Kidney (tissue), 14 donors: Measurements from ENCODE around the gene EWSR1. TPM values are rescaled to one million over a fixed set of nuclear protein-coding genes. Genes with fewer than 3 reads are reported as not detected.

Source experiments
- DNase-seq, 5 donors: peaks; one replicate each; pipeline ENCODE4 v3.0.0-alpha.2; 2013 to 2020
- FAIRE-seq: peaks from 2 replicates; lab custom pipeline; 2012; peaks lifted over from hg19 to GRCh38; lab: Jason Lieb, UNC
- H3K27ac ChIP-seq, 2 donors: one replicate each; pipeline ENCODE4 v1.7.0; 2013; ENCODE audit warnings: low read depth in 2 of 2, low read length in 2 of 2, inconsistent platforms in 1 of 2
- H3K27me3 ChIP-seq: one replicate; pipeline ENCODE4 v1.7.1; 2013; ENCODE audit warnings: low read length, inconsistent platforms; ENCODE audit not compliant: control insufficient read depth, insufficient read depth
- H3K36me3 ChIP-seq, 3 donors: one replicate each; pipeline versions ENCODE4 v1.7.0 to v1.7.1; 2013; ENCODE audit warnings: low read length in 3 of 3, control low read depth in 1 of 3, inconsistent platforms in 1 of 3; ENCODE audit not compliant: insufficient read depth in 3 of 3, control insufficient read depth in 2 of 3
- H3K4me1 ChIP-seq, 3 donors: one replicate each; pipeline versions ENCODE4 v1.7.0 to v1.7.1; 2013; ENCODE audit warnings: low read length in 3 of 3, inconsistent platforms in 1 of 3, low read depth in 1 of 3; ENCODE audit not compliant: control insufficient read depth in 2 of 3, insufficient read depth in 2 of 3
- H3K4me3 ChIP-seq, 3 donors: one replicate each; pipeline versions ENCODE4 v1.7.0 to v1.8.1; 2013; ENCODE audit warnings: low read length in 3 of 3, control low read depth in 1 of 3, inconsistent platforms in 1 of 3
- H3K9ac ChIP-seq, 3 donors: one replicate each; pipeline versions ENCODE4 v1.7.0 to v1.7.1; 2013; ENCODE audit warnings: low read length in 3 of 3, control low read depth in 1 of 3, inconsistent platforms in 1 of 3
- H3K9me3 ChIP-seq, 3 donors: one replicate each; pipeline versions ENCODE4 v1.7.0 to v1.7.1; 2013; ENCODE audit warnings: low read length in 3 of 3, control low read depth in 1 of 3, inconsistent platforms in 1 of 3; ENCODE audit not compliant: control insufficient read depth in 2 of 3, insufficient read depth in 1 of 3
- CTCF ChIP-seq: IDR thresholded peaks from 3 replicates; pipeline ENCODE4 v1.5.1; 2012; ENCODE audit warnings: mild to moderate bottlenecking, moderate library complexity, borderline replicate concordance; ENCODE audit not compliant: insufficient read depth; ENCODE audit errors: extremely low read depth
- intact Hi-C: fragments of 100-400 bp; cut with DNase I; formaldehyde crosslinking; loops from one replicate; pipeline ENCODE4 v1.11.1; 2022
- polyA plus RNA-seq: library from polyadenylated mRNA; stranded (reverse); fragments of 350-450 nt; fragmentation: Illumina TruSeq; extraction: RNeasy Lipid Tissue Mini Kit (QIAGEN cat#74804); gene quantifications from one replicate; pipeline ENCODE4 v1.2.3, GENCODE V29; 2014; ENCODE audit warnings: low read depth, low replicate concordance; ENCODE audit not compliant: insufficient read depth
- total RNA-seq: library from RNA; stranded (reverse); fragmentation: NEBNext Ultra II Directional; extraction: Animal tissue kit (Norgen Biotek cat#: 25700); gene quantifications from one replicate; pipeline ENCODE4 v1.2.1, GENCODE V29; 2021
- donor health status: control.
- donor health status: control.
- donor health status: control.
- donor health status: control.
- donor health status: control.
- donor health status: DM: yes; HTN: yes; CAD: no.
- donor health status: Normal renal cell carcinoma (clear cell type).

The EWSR1 gene
- total and polyA plus RNA-seq, 2 donors from 2014 or later, result 124 to 214 TPM

DNA sequence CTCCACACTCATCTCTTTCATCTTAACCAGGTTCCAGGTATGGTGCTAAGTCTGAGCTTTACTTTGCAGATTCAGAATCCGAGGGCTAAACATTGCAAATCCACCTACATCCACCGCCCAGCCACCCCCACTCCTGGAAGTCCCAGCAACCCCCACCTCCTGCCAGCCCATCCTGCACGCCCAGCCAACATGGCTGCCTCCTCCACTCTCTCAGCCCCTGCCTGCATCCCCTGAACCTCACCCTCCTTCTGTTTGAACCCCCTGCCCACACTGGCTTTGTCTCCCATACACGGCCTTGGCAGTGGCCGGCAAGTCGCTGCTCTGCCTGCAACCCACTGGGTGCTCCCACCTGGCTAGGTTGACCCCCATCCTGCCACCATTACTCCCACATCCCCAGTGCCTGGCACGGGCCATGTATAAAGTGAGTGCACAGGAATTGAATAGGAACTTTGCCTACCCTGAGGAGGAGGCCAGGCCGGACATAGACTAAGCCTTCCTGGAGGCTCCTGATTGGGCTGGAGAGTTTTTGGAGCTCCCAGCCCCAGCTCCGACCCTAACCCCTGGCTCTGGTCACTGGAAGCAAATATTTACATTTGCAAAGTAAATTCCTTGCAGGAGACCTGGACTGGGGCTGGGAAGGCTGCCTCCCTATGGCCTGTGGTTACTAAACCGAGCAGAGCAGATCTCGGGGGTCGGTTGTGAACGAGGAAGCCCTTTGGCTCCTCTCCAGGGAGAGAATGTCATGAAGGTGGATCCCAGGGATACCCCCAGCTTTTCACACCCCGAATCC is 48.0 kb upstream of the EWSR1 start:
- peak in 3 of 5 donors; percentile 10 to 64 (median 36) for DNase-seq
- intact Hi-C loops, result no loop called here
- Histone ChIP-seq H3K4me3 (no peak overlapping the region), H3K9ac (no peak overlapping the region), H3K4me1 (peaks cover 0 to 3% (median 0%) of the 10 kb centered on the region in 3 donors), H3K9me3 (no peaks in the 10 kb centered on the region), H3K36me3 (no peaks in the 10 kb centered on the region), H3K27me3 (no peaks in the 10 kb centered on the region), H3K27ac (no peak overlapping the region)
- no peak for TF ChIP-seq CTCF
- no peak for FAIRE-seq

DNA sequence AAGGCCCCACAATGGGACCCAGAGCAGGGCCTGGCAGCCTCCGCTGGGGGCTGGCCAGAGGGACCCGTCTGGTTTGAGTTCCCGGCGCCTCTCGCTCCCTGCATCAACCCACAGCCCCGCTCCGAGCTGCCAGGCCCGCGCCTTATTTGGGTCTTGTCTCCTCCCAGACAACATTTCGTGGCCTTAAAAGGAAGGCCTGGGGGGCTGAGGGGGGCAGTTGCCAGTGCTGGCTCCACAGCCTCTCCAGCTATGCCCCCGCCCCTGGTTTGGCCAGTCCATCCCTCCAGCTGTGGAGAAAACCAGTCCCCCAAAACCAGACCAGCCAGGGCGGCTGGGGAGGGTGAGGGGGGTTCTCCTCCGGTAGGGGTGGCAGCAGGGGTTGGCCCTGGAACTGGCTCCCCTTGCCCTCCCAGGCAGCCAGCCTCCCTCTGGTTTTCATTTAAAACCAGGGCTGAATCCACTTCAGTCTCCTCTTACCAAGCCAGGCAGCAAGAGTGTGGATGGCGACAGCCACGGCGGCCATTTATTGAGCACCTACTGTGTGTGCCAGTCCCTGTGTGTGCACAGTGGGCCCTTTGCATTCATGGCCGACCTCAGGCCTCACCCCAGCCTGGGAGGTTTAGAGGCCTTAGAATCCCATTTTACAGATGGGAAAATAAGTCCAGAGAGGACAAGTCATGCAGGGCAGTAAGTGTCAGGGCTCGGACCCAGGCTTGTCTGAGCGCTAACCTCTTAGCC is 43.8 kb upstream of the EWSR1 start:
- Histone ChIP-seq H3K4me3 (no peak overlapping the region), H3K9me3 (no peaks in the 10 kb centered on the region), H3K36me3 (no peaks in the 10 kb centered on the region), H3K27ac (no peak overlapping the region), H3K27me3 (no peaks in the 10 kb centered on the region), H3K9ac (no peak overlapping the region), H3K4me1 (peaks cover 0 to 5% (median 0%) of the 10 kb centered on the region in 3 donors)
- no peak for TF ChIP-seq CTCF
- DNase-seq (peak in 3 of 5 donors; percentile 4 to 85 (median 35)), FAIRE-seq (no peak)
- intact Hi-C loops, result no loop called here

DNA sequence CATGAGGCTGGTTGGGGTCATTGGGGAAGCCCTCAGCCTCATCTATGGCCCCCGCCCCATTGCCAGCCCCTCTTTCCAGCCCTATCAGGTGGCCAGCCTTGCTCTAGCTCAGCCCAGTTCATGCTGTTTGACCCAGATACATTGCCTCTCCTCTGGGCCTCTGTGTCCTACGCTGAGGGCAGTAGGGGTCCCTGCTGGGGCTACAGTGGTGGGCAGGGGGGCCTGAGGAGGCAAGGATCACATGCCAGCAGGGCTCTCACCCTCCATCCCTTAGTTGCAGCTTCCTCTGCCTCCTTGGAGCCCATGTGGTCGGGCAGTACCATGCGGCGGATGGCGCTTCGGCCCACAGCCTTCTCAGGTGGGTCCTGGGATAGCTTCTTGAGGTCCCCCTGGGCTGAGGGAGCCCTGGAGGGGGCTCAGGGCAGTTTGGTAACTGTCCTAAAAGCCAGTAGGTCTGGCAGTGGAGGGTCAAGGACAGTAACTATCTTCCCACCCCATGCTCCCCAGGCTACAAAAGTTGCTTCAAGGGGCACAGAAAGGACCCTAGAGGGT is 43.1 kb upstream of the EWSR1 start:
- H3K27me3 ChIP-seq, result no peaks in the 10 kb centered on the region
- DNase-seq (peak in 2 of 5 donors; percentile 36 to 63), FAIRE-seq (no peak)
- intact Hi-C loops, result no loop called here
- H3K4me3 ChIP-seq, result no peak overlapping the region
- no peak for TF ChIP-seq CTCF
- peaks cover 0 to 5% (median 0%) of the 10 kb centered on the region in 3 donors for H3K4me1 ChIP-seq
- H3K9me3 ChIP-seq, result no peaks in the 10 kb centered on the region
- peak overlapping the region; percentile 22 to 59 for H3K27ac ChIP-seq
- H3K9ac ChIP-seq, result no peak overlapping the region
- H3K36me3 ChIP-seq, result no peaks in the 10 kb centered on the region
